Measurements from ENCODE around the gene NALCN.

Gene NALCN

DNA sequence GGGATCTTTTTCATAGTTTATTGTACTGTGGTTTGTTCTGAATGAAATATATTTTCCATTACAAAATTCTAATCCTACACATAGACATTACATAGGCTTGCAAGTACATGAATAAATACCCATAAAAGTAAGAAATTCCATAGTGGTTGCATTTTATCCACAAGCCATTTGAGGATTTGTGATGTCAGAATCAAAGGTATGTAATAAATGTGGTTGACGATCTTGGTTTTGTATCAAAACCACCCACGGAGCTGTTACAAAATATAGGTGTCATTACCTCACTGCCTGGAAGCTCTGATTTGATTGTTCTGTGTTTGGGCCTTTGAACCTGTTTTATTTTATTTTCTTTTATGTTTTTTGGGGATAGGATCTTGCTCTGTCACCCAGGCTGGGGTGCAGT lies 125.1 kb downstream of the NALCN start:
- DNase-seq (ENCODE audit: low read depth): no peak

DNA sequence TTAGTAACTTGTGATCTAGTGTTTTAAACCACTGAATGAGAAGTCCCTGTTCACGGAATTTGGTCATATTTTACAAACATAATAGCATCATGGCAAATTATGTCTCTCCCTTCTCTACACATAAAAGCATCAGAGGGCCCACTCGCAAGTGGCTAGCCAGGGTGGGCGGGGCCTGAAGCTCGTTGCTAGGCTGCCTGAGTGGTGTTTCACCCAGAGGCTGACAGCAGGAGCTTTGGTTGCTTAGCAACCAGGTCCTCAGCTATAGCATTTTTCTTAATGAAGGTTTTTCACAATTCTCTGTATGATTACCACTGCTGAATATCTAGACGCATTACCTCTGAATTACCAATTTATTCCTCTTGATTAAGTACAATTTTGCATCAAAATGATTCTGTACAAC lies 126.5 kb downstream of the NALCN start:
- peak; percentile 52 for DNase-seq (ENCODE audit: low read depth)

DNA sequence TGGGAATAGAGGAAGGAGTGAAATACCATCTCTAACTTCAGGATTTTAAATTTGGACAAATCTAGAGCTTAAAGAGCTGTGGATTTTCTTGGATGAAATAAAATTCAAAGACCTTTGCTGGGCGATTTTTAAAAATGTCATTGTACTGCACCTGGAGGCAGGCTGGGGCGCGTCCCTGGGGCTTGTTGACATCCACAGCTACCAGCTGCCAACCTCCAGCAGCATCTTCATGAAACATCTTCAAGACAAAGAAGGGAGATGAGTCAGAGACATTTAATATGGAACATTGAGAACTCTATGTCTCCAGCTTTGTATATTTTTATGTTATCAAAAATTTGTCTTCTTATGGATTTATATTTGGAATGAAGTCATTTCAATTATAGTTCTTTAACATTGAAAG lies 132.5 kb downstream of the NALCN start:
- DNase-seq (ENCODE audit: low read depth): no peak

DNA sequence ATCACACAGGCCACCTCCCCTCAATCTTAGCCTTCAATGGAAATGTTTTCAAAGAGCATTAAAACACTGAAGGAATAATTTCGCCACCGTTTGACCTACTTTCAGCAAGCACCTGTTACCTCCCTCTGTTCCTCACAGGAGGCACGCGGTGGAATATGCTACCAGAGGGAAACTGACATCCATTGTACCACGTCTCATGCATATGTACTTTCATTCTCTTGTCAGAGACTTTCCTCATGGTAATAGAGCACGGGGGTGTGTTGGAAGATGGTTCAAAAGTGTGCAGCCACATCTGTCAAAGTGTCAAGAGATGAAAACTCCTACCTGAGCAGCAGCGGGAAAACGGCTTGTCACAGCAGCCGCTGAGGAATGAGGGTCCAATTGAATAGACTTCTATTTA lies 143.4 kb downstream of the NALCN start:
- no peak for DNase-seq (ENCODE audit: low read depth)

DNA sequence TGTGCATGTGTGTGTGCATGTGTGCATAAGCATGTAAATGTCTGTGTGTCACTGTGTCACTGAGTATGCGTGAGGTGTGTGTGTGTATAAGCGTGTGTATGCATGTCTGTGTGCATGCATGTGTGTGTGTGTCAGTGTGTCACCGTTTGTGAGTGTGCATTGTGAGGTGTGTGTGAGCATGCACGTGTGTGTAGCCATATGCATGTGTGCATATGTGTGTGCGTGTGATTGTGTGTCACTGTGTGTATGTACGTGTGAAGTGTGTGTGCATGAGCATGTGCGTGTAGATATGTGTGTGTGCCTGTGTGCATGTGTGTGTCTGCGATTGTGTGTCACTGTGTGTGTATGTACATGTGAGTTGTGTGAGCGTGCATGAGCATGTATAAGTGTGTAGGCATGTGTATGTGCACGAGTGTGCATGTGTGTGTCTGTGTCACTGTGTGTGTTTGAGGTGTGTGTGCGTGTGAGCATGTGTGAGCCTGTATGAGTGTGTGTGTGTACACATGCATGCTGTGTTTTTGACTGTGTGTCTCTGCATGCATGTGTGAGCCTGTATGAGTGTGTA lies 144.5 kb downstream of the NALCN start:
- DNase-seq (ENCODE audit: low read depth): no peak

DNA sequence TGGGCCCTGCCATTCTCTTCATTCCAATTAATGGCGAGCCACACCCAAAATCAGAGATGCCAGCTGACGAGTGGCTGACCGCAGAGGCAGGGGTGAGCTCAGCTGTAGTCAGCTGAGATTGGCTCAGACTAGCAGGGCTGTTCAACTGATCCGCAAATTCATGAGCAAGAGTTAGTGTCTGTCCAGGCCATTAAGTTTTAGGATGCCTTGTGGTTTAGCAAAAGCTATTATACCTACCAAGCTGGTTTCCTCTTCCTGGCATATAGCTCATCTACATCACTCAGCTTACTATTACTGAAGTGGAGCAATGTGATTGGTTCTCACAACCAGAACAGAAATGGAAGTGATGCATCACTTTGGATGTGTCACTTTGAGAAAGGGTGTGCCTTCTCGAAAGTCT lies 148.7 kb downstream of the NALCN start:
- DNase-seq (ENCODE audit: low read depth): peak; percentile 82

DNA sequence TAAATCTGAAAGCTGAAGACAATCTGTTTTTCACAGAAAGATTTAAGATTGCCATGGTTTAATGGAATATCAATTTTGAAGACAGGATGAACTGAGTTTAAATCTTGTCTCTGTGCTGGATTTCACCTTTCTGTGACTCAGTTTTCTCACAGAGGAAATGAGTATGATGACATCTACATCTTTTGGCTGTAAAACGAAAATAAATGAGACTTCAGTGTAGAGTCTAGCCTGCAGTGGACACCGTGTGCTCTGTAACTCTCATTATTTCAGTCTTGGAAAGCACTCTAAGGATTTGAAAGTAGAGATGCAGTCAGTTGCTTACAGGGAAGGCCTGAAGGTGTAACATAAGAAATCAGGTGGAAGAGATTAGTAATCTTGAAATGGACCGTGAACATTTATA lies 150.4 kb downstream of the NALCN start:
- DNase-seq (ENCODE audit: low read depth): peak; percentile 33

DNA sequence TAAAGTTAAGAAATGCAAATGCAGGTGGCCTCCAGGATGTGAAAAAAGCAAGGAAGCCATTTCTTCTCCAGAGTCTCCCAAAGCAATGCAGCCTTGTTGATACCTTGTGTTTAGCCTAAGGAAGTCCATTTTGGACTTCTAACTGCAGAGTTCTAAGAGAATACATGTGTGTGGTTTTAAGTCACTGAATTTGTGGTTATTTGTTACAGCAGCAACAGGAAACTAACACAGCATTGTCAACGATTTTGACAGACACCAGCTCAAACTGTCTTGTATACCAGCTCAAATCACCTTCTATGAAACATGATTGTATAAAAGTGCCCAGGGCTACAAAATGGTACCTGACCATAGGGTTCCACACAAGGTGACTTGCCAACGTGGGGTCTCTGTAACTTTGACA lies 151.4 kb downstream of the NALCN start:
- no peak for DNase-seq (ENCODE audit: low read depth)

DNA sequence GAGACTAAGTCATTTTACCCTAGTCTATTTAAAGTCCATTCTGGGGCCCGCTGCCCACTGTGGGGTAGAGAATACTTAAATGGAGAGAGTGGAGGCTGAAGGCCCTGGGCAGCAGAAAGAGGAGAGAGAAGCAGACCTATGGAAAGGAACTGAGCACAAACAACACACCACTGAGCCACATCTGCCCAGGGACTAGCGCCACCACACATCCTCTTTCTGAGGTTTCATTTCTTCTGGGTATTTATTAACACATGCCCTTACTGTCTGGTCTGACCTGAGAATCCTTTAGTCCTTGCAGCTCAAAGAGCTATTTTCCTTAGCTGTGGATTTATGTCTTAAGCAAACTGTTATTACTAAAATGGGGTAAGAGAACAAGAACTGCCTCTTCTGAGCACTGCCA lies 154.0 kb downstream of the NALCN start:
- DNase-seq (ENCODE audit: low read depth): no peak

DNA sequence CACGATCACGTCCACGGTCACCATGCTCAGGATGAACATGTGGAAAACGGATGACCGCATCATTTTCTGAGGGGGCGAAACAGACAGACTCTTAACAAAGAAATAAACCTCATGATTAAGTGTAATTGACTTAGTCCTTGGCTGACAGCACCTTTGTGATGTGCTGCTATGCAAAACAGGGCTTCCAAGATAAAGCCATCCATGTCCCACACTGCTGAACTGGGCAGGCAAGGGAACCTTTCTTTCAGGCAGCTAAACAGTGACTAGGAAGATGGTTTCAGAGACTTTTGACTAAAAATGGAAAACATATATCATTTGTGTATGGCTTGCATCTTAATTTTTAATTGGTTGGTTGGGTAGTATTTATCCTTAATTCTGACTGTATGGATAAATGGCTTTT lies 157.8 kb downstream of the NALCN start:
- DNase-seq (ENCODE audit: low read depth): no peak

DNA sequence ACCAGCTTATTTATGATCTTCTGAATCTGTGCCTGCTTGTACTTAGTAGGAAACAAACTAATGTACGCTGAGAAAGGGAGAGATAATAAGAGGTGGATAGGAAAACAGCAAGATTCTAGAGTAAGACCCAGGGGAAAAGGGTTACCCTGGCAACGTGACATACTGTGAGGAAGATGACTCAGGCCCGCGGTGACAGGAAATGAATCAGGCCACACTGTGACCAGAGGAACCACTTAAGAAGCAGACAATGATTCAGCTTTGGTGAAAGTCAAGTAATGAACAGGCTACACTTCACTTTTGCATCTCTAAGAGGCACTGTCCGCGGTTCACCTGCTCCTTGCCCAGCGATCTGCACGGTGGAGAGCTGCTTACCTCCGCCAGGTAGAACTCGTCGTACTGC lies 158.2 kb downstream of the NALCN start:
- DNase-seq (ENCODE audit: low read depth): peak; percentile 95

DNA sequence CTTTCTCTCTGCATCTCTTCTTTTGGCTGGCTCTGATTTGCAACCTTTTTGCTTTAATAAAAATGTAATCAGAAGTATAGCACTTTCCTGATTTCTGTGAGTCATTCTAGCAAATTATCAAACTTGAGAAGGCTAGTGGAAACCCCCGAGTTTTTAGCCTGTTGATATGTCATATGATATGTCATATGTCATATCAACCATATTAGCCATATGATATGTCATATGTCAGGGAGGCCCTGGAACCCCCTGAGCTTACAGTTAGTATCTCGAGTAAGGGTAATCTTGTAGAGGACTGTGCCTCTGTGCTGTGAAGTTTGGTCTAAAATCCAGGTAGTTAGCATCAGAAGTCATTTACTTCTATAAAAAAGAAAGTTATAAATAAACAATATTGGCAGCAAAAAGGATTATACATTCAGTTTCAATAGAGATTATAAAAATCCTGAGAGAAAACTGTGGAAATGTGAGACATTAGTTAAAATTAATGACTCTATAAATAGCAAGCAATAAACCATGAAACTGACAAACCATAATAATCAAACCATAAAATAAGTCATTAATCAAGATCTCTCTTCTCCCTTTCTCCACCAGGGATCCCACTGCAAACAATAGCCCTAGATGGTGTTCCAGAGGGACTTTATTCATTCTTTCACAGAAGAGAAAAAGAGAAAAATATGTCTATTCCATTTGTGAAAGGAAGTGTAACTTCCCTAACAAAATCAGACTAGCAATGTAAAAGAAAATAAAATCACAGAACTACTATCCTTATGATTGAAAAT lies 167.4 kb downstream of the NALCN start:
- DNase-seq (ENCODE audit: low read depth): no peak

DNA sequence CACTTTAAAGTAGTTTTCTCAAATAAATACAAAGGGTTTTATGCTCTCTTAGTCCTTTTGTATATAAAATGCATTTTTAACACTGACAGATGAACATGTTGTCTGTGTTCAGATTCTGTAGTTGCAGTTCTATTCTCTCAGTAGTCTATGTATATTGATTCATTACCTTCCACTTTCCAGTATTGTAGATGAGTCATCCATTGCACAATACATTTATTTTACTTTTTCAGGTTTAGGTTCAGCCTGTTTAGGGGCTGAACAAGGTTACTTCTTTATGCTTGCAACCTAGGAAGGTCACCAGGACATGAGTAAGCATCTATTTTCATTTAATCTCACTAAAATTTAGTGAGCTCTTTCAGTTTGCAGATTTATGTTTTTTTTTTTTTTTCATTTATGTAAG lies 173.6 kb downstream of the NALCN start:
- DNase-seq (ENCODE audit: low read depth): peak; percentile 45

DNA sequence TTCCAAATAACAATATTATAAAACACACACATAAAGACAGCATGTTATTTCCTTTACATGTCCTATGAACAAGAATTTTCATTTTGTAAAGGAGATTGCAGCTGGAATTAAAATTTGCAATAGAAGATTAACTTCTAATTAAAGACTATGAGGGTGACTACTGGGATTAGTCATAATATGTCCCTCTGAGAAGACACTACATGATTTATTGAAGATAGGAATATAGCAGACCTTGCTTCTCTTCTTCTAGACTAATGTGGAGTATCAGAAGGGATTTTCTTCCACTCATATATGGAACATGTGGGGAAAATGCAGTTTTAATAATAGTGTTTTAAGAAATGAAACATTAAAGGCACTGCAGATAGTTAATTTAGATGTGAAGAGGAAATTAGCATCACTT lies 177.8 kb downstream of the NALCN start:
- DNase-seq (ENCODE audit: low read depth): no peak

DNA sequence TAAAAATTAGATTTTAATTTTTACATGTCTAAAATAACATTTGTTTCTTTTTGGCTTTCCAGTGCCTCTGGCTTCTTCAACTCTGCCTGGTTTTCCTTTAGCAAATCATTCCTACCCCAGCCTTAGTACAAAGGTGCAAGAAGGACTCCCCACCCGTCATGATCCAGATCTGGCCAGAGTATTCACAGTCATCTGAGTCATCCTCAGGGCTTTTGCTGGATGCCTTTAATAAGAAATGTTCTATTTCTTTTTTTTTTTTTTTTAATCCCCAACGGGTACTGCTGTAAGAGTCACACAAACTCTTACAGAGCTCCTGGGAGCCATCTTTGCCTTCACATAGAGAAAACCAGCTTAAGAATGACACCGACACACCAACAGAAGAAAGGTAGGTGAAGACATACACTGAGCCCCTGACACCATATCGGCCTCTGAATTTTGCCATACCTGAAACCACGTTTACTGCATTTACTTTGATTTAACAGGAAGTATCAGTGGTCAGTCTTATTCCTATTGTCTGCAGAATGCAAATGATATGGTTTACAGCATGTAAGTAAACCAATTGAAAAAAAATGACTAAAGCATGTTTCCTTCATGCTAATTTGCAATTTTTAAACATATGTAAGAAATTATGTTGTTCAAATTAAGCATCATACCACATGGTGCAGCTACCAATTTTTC lies 184.4 kb downstream of the NALCN start:
- peak; percentile 54 for DNase-seq (ENCODE audit: low read depth)

DNA sequence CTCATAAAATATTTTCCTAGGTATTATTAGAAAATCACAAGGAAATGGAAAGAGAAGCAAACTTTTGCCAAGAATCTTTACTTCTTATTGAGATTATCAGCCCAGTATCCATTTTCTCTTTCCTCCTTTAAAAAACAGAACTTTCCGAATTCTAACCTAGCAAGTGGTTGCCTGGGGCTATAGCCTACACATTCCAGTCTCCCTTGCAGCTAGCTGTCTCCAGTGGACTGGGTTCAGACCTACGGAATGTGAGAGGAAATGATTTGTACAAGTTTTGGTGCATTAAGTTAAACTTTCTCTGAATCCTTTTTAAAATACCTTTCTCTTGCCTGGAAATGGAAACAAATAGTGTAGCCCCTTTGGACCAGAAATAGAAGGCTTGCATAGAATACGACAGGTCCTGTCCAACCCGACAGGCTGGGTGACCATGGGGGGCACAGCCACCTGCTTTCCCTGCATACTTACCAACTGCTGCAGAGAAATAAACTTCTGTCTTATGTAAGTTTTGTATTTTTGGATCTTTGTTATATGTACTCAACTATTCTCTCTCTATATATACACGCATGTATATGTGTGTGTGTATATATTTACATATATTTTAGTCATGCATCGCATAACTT lies 185.9 kb downstream of the NALCN start:
- DNase-seq (ENCODE audit: low read depth): peak; percentile 54

DNA sequence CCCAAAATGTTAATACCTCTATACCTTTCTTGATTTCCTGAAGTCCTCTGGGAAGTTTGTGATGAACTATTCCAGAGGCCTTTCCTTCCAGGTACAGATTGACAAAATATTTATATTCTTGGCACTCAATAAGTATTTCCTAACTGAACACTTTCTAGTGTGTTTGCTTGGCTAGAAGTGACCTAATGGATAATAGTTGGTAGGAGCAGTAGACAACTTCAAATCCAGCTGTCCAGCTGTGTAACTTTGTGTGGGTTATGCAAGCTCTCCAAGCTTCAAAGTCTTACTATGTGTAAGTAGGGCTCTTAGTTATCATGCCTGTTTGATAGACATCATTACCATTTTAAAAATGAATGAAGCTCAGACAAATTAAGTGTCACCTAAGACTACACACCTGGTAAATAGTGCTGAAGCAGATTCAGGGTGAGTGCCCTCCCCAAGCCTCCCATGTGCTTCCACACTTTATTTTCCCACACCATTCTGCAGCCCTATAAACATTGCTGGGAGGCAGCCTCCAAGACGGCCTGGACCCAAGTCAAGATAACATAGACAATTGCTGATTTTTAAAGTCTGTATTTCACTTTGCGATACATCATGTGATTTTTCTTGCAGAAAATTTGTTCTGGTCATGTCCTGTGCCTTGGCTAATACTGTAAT lies 196.6 kb downstream of the NALCN start:
- DNase-seq (ENCODE audit: low read depth): no peak

DNA sequence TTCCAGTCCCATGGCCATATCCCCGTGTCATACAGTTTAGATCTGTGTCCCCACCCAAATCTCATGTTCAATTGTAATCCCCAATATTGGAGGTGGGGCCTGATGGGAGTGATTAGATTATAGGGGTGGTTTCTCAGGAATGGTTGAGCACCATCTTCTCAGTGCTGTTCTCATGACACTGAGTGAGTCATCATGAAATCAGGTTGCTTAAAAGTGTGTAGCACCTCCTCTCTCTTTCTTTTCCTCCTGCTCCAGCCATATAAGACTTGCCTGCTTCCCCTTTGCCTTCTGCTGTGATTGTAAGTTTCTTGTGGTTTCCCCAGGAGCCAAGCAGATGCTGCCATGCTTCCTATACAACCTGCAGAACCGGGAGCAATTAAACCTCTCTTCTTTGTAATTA lies 197.8 kb downstream of the NALCN start:
- peak; percentile 55 for DNase-seq (ENCODE audit: low read depth)

DNA sequence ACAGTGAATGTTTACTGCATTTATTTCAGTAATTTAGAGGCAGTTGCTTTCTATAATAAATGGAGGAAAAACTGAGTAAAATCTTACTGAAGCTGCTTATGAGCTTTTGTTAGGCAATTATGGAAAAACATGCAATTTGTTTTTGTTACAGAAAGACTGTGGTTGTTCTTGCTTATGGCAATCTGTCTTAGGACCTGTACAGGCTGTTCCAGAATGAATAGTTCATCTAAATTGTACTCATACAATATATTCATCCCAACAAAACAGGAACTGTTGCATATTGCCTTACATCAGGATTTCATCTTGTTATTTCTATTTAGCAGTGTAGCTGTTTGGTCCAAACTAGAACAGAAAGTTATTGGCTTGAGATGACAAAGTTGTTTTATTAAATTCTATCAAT lies 199.2 kb downstream of the NALCN start:
- DNase-seq (ENCODE audit: low read depth): no peak

DNA sequence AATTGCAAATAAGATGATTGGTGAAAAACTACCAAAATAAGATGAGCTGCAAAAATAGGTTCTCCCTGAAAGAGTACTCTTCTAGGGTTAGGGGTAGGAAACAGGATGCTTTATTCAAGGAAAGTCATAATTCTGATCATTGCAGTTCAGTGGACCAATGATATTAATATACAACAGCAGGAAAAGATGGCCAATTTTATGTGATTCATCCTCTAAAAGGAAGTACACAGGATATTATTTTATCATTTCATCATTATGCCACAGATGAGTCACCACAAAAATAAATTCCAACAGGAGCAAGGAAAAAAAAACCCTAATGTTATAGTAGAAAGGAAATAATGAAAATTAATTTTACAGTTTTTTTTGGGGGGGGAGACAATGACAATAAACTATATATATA lies 205.0 kb downstream of the NALCN start:
- DNase-seq (ENCODE audit: low read depth): peak; percentile 88

DNA sequence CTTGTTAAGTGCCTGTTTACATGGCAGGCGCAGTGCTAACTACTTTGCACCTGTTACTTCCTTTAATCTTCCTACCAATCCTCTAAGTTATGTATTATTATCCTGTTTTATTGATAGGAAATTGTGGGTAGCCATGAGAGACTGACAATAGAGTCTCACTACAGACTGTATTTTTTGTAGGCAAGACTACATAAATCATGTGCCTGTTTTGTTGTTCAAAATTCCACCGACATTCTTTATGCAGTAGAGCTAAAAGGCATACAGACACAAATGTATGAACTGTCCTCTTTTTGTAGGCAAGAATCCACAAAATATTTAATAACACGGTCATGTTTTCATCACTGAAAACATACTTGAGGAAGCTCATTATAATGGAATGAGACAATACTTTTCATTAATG lies 205.5 kb downstream of the NALCN start:
- DNase-seq (ENCODE audit: low read depth): no peak

DNA sequence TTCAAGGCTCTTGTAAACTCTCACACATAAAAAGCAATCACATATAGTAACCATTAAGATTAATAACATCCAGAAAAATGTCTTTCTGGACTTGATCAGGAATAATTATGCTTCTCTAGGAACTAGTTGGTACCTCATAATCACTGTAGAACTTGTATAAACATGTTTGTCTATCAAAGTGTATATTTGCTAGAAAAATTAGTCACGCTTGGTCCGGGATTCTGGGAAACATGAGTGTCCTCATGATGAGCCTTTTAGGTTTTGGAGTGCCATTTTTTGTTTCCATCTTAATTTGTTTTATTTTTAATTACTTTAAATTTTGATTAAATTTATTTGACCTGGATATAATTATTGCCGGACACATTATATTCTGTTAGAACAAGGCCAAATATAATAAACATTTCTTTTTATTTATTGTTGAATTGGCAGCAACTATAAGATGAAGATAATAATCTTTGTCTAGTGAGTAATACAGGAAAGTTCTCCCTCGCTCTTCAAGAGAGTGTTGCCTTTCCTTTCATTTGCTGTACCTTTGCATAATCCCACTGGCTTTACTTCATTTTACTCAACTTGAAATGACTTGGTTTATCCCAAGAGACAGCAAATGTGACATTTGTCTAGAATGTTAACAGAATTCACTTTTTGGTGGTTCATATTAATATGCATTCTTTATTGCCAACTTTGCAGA lies 207.0 kb downstream of the NALCN start:
- DNase-seq (ENCODE audit: low read depth): peak; percentile 24
